GM12878 (cell line): ENCODE data around the gene M1AP. TPM values are rescaled to one million over a fixed set of nuclear protein-coding genes. Genes with fewer than 3 reads are reported as not detected.

ENCODE experiments used
- CHD1 ChIP-seq: IDR thresholded peaks from 2 replicates; pipeline ENCODE4 v1.6.1; 2012; ENCODE audit warnings: low read depth, low read length, improper control_type of control experiment
- CHD2 ChIP-seq: IDR thresholded peaks from 2 replicates; pipeline ENCODE4 v1.6.1; 2011; ENCODE audit warnings: low read depth, low read length, improper control_type of control experiment, borderline replicate concordance
- DPF2 ChIP-seq: fragments of 450-650 bp; IDR thresholded peaks from 2 replicates; pipeline ENCODE4 v1.6.1; 2017; ENCODE audit warnings: mild to moderate bottlenecking
- EED ChIP-seq: sonication (generic); IDR thresholded peaks from 2 replicates; pipeline ENCODE4 v1.6.1; 2016; ENCODE audit warnings: antibody characterized with exemption, low read depth
- HDGF ChIP-seq: fragments of 450-650 bp; IDR thresholded peaks from 2 replicates; pipeline ENCODE4 v1.6.1; 2016; ENCODE audit warnings: antibody characterized with exemption
- LARP7 ChIP-seq: fragments of 450-650 bp; IDR thresholded peaks from 2 replicates; pipeline ENCODE4 v1.6.1; 2017; ENCODE audit warnings: mild to moderate bottlenecking
- MEF2B ChIP-seq: fragments of 450-650 bp; IDR thresholded peaks from 2 replicates; pipeline ENCODE4 v1.6.1; 2018; ENCODE audit warnings: mild to moderate bottlenecking, moderate library complexity; ENCODE audit not compliant: partially characterized antibody, poor library complexity, severe bottlenecking
- MLLT1 ChIP-seq: fragments of 450-650 bp; IDR thresholded peaks from 2 replicates; pipeline ENCODE4 v1.6.1; 2016; ENCODE audit warnings: mild to moderate bottlenecking
- NFIC ChIP-seq: IDR thresholded peaks from 2 replicates; pipeline ENCODE4 v1.6.1; 2012; ENCODE audit warnings: low read depth, mild to moderate bottlenecking, inconsistent platforms, low read length, moderate library complexity
- PML ChIP-seq: IDR thresholded peaks from 2 replicates; pipeline ENCODE4 v1.6.1; 2012; ENCODE audit warnings: low read length, inconsistent platforms
- SIX5 ChIP-seq: IDR thresholded peaks from 2 replicates; pipeline ENCODE4 v1.6.1; 2011; ENCODE audit warnings: mild to moderate bottlenecking, low read depth, low read length, moderate library complexity; ENCODE audit not compliant: severe bottlenecking
- SRF ChIP-seq, 2 experiments: IDR thresholded peaks; 2 replicates each; pipeline ENCODE4 v1.6.1; 2011; ENCODE audit warnings: low read depth in 2 of 2, low read length in 2 of 2, mild to moderate bottlenecking in 1 of 2, moderate library complexity in 1 of 2
- YY1 ChIP-seq: IDR thresholded peaks from 2 replicates; pipeline ENCODE4 v1.6.1; 2011; ENCODE audit warnings: low read depth, mild to moderate bottlenecking, low read length
- ZBTB11 ChIP-seq: fragments of 450-650 bp; formaldehyde crosslinking; IDR thresholded peaks from 2 replicates; pipeline ENCODE4 v1.5.0; 2022; ENCODE audit warnings: mild to moderate bottlenecking, missing genetic modification characterization
- ZNF217 ChIP-seq: fragments of 450-650 bp; IDR thresholded peaks from 2 replicates; pipeline ENCODE4 v1.6.1; 2017; ENCODE audit warnings: antibody characterized with exemption, mild to moderate bottlenecking
- polyA plus RNA-seq, 11 experiments: library from polyadenylated mRNA; depleted of rRNA in 4 of 11; unstranded in 6 of 11; stranded (reverse) in 5 of 11; fragments of >200 nt; fragmentation: Nextera tagmentation in 4 of 11; fragmentation: Illumina TruSeq in 1 of 11; extraction: Ambion mirVana in 4 of 11; extraction: Trizol in 1 of 11; gene quantifications; 1 replicate in 1 of 11; 2 replicates in 10 of 11; pipeline versions ENCODE4 v1.2.1 to v1.2.3, GENCODE V29; 2011 to 2016; ENCODE audit warnings: inconsistent platforms in 2 of 11, missing spikeins in 2 of 11, low read depth in 1 of 11
- total RNA-seq, 4 experiments: library from RNA; depleted of rRNA in 3 of 4; stranded (reverse); fragments of >200 nt in 3 of 4; fragmentation: Illumina TruSeq in 1 of 4; extraction: Trizol in 1 of 4; gene quantifications; 2 replicates each; pipeline versions ENCODE4 v1.2.1 to v1.2.3, GENCODE V29; 2013 to 2021
- TF ChIP-seq, protein P1 (sequence below): IDR thresholded peaks from 2 replicates; pipeline ENCODE4 v1.6.1; 2011; ENCODE audit warnings: low read depth, mild to moderate bottlenecking, low read length, moderate library complexity, borderline replicate concordance; ENCODE audit errors: extremely low read depth
- TF ChIP-seq, protein P2 (sequence below): IDR thresholded peaks from 2 replicates; pipeline ENCODE4 v1.6.1; 2011; ENCODE audit warnings: borderline replicate concordance, low read depth, mild to moderate bottlenecking, moderate library complexity, low read length; ENCODE audit not compliant: insufficient read depth, poor library complexity, severe bottlenecking
- TF ChIP-seq, protein P3 (sequence below): fragments of 450-650 bp; IDR thresholded peaks from 2 replicates; pipeline ENCODE4 v1.6.1; 2017; ENCODE audit warnings: mild to moderate bottlenecking, moderate library complexity

The M1AP gene
- total and polyA plus RNA-seq, 10 of the 15 experiments (the other 5 are each of a cell fraction or from before 2014, with no cell fraction given), result 0.04 to 0.32 (median 0.16) TPM; not detected in 4

DNA sequence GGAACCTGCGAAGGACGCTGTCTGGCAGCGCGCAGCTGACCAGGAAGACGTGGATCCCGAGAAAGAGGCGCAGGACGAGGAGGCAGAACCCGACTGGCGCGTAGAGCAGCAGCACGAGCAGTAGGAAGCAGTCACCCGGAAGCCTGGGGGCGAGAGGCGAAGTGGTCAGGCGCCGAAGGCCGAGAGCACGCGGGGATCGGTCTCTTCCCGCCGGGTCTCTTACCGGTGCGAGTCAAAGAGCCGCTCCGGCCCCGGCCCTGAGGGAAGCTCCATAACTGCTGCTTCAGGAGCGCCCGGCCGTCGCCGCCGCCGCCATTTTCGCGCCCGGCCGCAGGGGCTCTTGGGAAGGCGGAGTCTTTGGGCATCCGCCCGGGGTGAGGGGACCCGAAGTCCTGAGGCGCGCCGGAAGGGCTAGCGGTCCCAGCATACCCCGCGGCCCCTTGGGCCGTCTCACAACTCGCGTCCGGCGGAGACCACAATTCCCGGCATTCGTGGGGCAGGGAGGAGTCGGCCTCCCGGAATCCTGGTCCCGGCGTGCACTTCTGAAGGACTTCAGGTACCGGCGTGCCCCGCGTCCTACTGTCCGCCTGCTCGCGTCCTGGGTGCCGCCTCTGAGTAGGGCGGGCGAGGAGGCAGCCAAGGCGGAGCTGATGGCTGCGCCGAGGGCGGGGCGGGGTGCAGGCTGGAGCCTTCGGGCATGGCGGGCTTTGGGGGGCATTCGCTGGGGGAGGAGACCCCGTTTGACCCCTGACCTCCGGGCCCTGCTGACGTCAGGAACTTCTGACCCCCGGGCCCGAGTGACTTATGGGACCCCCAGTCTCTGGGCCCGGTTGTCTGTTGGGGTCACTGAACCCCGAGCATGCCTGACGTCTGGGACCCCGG, 118.5 kb downstream of the M1AP start, which contains the start of the genes AUP1 and HTRA2 (continued):
- TF ChIP-seq, protein P1, sequence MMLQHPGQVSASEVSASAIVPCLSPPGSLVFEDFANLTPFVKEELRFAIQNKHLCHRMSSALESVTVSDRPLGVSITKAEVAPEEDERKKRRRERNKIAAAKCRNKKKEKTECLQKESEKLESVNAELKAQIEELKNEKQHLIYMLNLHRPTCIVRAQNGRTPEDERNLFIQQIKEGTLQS, result peak; percentile 12; the same call in 1 of the 2 replicates
- TF ChIP-seq, protein P2, sequence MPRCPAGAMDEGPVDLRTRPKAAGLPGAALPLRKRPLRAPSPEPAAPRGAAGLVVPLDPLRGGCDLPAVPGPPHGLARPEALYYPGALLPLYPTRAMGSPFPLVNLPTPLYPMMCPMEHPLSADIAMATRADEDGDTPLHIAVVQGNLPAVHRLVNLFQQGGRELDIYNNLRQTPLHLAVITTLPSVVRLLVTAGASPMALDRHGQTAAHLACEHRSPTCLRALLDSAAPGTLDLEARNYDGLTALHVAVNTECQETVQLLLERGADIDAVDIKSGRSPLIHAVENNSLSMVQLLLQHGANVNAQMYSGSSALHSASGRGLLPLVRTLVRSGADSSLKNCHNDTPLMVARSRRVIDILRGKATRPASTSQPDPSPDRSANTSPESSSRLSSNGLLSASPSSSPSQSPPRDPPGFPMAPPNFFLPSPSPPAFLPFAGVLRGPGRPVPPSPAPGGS, result no peak
- TF ChIP-seq DPF2, result no peak
- TF ChIP-seq SIX5, result peak; percentile 93
- TF ChIP-seq HDGF, result peak; percentile 76; the same call in 1 of the 2 replicates
- peak; percentile 60; the same call in 1 of the 2 replicates for TF ChIP-seq MLLT1
- peak in 1 of 2 experiments; percentile 53; a peak in 1 of 4 replicates for TF ChIP-seq SRF (IDR thresholded peaks at IDR 0.05; ENCODE audit: low read depth in 2 of 2, low read length in 2 of 2)
- TF ChIP-seq YY1, result peak; percentile 98
- no peak for TF ChIP-seq PML
- peak; percentile 67; the same call in 1 of the 2 replicates for TF ChIP-seq EED
- 0 out of 2 replicates have a peak, but pooled peaks have one; percentile 25 for TF ChIP-seq ZBTB11 (CRISPR knock-in tag)
- TF ChIP-seq NFIC, result no peak
- TF ChIP-seq CHD1, result no peak
- TF ChIP-seq, protein P3, sequence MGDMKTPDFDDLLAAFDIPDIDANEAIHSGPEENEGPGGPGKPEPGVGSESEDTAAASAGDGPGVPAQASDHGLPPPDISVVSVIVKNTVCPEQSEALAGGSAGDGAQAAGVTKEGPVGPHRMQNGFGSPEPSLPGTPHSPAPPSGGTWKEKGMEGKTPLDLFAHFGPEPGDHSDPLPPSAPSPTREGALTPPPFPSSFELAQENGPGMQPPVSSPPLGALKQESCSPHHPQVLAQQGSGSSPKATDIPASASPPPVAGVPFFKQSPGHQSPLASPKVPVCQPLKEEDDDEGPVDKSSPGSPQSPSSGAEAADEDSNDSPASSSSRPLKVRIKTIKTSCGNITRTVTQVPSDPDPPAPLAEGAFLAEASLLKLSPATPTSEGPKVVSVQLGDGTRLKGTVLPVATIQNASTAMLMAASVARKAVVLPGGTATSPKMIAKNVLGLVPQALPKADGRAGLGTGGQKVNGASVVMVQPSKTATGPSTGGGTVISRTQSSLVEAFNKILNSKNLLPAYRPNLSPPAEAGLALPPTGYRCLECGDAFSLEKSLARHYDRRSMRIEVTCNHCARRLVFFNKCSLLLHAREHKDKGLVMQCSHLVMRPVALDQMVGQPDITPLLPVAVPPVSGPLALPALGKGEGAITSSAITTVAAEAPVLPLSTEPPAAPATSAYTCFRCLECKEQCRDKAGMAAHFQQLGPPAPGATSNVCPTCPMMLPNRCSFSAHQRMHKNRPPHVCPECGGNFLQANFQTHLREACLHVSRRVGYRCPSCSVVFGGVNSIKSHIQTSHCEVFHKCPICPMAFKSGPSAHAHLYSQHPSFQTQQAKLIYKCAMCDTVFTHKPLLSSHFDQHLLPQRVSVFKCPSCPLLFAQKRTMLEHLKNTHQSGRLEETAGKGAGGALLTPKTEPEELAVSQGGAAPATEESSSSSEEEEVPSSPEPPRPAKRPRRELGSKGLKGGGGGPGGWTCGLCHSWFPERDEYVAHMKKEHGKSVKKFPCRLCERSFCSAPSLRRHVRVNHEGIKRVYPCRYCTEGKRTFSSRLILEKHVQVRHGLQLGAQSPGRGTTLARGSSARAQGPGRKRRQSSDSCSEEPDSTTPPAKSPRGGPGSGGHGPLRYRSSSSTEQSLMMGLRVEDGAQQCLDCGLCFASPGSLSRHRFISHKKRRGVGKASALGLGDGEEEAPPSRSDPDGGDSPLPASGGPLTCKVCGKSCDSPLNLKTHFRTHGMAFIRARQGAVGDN, result peak; percentile 51
- TF ChIP-seq ZNF217, result no peak
- peak; percentile 85; the same call in 1 of the 2 replicates for TF ChIP-seq LARP7
- peak; percentile 46 for TF ChIP-seq MEF2B
- TF ChIP-seq CHD2, result peak; percentile 84; the same call in 1 of the 2 replicates
